DMS53 treated with DMSO at 0.1 percent for 48 hours (cell line): ENCODE measurements around the gene ASAP3.

Source experiments
- DNase-seq: peaks from one replicate; lab custom pipeline; 2025; ENCODE audit not compliant: unreplicated experiment; lab: John Stamatoyannopoulos, UW

Gene ASAP3

DNA sequence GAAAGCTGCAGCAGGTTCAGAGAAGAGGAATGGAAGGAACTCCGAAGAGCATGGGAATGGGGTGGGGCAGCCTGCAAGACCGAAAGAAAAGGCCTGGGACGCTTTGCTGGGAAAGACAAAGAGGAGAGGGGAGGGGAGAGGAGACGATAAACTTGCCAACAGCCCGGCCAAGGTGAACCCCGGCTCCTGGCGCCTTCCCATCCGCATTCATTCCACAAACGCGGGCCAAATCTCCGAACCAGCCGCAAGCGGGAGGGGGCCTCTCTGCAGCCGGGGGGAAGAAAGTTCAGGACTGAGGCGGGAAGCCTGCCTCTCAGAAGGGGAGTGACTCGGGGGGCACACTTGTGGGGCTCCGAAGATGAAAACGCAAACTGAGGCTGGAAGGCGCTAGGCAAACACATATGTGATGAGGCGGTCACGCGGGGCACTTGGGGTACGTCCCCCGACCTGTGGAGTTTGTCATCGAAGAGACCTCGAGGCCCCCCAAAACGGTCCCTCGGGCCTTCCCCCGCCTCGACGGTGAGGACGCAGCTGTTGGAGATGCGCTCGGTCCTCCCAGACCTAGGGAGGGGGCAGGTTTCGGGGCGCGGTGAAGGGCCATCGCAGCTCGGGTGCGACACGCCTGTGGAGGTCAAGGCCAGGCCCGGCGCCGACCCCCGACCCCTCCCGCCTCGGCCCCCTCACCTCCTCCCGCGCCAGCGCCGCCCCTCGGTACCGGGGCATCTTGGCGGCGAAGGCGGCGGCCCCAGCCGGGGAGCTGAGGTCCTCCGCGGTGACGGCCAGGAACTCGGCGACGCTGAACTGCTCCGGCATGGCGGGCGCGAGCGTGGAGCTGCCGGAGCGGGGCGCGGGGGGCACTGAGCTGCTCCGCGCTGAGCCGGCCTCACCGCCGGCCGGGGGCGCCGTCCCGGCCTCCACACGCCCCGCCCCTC is at the start of gene ASAP3:
Gene ASAP3, minus strand, starts transcription at position 859 of the 932 bp plus-strand sequence. Its CDS starts 46 bp downstream, at position 813.
- DNase-seq: no peak

DNA sequence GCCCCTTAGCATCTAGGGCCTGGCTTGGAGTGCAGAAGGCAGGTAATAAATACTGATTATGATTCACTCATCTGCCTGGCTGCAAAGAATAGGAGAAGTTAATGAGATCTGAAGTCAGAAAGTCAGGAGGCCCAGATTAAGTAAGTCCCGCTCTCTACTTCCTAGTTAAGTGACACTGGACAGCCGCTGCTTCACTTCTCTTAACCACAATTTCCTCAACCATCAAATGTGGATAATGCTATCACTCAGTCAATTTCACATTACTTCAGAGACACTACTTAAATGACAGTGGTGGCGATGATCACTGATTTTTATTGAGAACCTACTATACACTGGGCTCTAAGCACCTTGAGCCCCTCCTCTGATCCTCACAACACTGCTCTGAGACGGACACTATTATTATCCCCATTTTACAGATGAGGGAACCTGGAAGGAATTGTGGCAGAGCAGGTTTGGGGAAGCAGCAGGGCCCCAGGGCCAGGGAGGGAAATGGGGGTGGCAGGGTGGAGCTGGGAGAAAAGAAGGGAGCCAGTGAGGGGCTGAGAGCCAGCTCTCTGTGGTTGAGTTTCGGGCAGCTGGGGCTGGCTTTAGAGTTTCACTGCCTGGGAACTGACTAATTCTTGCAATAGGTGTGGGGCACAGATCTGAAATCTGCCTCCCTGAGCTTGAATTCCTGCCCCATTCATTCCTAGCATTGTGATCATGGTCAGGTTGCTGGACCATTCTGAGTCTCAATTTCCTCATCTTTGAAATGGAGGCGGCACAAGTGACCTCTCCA is 49.5 kb upstream of the ASAP3 start:
- no peak for DNase-seq

DNA sequence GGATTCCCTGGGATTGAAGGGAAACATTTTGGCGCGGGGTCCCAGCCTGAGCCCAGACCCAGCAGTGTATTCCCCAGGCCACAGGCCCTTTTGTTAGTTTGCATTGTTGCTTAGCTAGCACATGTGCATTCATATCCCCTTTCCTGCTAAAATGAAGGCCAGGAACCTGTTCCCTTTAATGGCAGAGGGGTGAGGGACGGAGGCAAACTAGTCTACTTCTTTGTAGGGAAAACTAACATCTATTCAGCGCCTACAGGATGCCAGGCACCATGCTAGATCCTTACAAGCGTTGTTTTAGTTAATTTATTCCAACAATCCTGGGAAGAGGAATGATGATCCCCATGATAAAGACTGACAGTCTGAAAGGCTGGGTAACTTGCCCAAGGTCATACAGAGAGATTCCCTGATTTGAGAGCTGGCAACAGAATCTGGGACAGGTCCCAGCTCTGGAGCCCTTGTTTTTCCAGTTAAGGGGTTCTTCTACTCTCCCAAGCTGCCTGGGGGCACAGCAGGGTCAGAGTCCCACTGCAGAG is 47.6 kb upstream of the ASAP3 start:
- DNase-seq: no peak

DNA sequence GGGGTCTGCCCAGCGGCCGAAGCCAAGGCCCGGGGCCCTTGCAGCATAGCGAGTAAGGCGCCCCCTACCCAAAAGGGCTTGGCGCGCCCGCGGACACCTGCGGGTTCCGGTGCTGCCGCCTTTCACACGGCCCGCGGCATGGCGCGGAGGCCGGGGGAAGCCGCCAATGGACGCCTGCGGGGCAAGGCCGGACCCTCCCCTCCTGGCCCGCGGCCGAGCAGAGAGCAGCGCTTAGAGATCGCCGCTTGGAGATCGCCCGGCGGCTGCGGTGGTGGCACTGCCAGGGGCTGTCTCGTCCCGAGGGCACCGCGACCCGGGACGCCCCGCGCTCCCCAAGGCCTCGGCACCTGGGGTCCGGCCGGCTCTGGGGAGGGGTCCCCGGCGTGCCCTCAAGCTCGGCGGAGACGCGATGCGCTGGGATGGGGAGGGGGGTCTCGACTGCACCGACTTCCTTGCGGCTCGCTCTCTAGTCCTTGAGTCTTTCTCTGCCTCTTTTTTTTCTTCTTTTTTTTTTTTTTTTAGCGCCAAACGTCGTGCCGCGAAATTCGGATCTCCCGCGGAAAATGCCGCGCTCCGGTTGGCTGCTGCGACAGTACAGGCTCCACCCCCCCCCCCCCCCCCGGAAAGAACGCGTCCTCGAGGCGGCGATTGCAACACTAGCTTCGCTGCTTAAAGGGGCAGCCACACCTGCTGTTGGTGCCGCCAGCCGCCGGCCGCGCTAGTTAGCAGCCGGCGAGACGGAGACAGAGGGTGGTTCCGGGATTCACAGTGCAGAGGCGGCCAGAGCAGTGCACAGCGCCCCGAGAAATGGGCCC is 47.0 kb upstream of the ASAP3 start, which contains the start of gene E2F2:
Gene E2F2, minus strand, starts transcription at position 487 of the 815 bp plus-strand sequence. Its CDS starts 440 bp downstream, at position 47.
- peak; percentile 84 for DNase-seq

GRCh38 chr1:23530087-23530746 is 46.2 kb upstream of the ASAP3 start:
- no peak for DNase-seq

DNA sequence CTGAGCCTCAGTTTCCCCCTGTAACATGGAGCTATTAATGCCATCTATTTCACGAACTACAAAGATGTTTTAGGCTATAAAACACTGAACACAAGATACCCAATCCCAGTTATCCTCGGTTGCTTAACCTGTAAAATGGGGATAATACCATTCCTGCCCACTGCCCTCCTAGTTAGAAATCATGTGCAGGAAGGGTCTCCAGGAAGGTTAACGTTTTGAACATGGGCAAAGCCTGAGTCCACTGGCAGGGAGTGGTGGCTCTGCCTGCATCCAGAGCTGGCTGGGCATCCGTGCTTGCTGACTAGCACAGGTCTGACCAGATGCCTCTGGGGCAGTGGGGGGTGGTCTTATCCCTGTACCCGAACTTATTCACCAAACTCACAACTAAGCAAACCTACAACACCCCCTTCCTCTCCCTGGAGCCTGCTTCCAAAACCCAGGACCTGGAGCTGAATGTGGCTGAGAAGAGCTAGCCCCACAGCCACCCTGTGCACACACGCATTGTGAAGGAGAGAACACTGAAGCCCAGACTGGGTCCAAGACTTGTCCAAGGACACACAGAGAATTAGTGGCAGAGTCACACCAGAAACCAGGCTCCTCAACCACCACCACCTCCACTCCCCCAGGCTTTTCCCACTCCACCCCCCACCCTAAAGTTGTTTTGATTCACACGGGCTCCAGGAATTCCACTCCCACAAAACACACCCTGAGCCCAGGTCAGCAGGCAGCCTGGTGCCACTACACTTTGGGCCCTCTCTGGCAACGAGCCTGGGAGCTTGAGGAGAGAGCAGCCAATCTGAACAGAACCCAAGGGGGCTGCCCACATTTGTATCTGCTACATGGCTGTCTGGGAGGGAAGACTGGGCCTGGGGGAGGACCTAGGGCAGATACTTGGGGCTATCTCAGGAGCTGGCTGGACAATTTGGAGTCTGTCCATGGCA is 45.4 kb upstream of the ASAP3 start:
- no peak for DNase-seq

DNA sequence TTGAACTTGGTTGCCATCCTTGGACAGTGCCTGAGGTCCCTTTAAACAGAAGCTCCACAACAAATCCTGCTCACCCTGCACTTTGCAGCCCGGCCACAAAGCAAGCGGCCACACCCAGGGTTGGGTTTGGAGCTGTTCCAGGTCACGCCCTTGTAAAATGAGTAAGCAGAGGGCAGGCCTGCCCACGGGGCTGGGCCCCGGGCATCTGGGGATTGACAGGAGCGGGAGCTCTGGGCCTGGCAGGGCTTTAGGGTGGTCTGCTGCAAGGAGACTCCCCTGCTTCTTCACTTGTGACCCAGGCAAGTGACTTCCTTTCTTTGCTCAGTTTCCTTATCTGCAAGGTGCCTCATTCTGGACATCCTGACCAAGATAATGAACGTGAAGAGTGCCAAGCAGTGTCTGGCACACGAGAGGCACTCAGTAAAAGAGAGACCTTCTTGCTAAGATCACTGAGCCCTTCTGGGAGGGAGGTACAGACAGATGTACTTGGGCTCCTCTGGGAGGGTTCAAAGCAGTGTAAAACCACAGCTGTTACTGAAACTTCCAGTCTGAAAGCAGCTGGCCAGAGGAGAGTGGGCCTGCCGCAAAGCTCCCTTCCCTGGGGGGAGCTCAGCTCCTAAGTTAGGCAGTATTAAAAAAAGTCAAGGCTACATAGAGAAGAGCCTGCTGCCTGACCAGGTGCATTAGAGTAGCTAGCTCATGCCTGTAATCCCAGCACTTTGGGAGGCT is 44.4 kb upstream of the ASAP3 start:
- no peak for DNase-seq

- no peak for DNase-seq
Measured at GRCh38 chr1:23527900-23528249, 43.9 kb upstream of the ASAP3 start.

DNA sequence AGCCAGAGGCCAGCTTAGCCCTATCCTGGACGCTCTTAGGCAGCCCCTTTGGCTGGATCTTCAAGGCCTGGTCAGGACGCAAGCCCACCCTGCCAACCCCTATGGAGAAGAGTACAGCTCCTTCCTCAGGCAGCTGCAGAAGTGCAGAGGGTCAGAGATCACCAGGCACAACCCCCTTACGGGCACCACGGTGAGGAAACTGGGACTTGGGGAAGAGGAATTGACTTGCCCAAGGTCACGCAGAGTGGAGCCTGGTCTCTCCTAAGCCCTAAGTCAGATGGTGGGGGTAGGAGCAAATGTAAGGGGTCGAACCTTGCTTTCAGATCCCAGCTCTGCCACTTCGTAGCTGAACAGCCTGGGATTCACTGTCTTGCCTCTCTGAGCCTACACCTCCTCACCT is 43.4 kb upstream of the ASAP3 start:
- no peak for DNase-seq

- DNase-seq: no peak
Measured at GRCh38 chr1:23526329-23527041, 42.5 kb upstream of the ASAP3 start.

DNA sequence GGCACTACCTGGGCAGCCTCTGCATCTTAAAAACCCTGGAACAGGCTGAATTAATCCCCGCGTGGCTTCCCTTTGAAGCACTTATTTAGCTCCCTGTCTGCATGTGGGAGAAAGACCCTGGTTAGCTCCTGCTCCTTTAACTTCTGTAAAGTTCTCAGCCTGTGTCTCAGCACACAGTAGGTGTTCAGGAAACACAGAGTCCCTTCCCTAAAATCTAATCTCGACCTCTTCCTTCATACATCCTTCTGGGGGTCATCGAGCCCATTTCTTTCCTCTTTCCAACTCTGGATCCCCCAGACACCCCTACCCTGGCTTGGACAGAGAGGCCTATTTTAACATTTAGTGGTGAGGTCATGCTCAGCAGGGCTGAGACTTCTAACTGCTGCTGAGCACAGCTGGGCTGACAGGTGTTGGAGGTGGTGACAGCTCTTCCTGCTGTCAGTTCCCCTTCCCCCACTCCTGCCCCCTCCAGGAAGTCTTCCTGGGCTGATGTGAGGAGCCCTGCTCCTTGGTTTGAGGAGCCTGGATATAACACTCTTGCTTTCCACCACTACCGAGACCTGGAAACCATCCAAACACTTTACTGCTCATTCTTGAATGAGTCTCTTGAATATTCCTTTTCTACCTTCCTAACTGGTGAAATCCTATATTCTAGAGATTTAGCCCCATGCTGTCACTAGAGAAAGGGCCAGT is 41.7 kb upstream of the ASAP3 start:
- no peak for DNase-seq

- no peak for DNase-seq
Measured at GRCh38 chr1:23524716-23525401, 40.9 kb upstream of the ASAP3 start.

DNA sequence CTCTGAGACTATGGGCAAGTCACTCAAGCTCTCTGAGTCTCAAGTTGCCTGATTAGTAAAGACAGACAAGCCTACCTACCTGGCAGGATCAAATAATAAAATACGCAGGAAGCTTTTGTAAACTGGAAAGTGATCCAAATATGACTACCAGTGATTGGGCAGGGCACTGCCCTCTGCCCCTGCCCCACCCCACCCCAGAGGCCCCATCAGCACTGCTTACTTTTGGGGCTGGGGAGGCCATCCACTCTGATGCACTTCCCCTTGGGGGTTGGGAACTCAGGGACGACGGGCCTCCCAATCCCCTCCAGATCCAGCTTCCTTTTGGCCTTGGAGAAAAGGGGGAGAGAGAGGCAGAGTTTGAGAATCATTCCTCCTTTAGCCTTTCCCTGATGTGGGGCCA is 40.2 kb upstream of the ASAP3 start:
- DNase-seq: no peak

GRCh38 chr1:23522244-23522982 is 38.4 kb upstream of the ASAP3 start:
- no peak for DNase-seq

GRCh38 chr1:23521588-23521987 is 37.6 kb upstream of the ASAP3 start:
- no peak for DNase-seq

GRCh38 chr1:23517581-23517980 is 33.6 kb upstream of the ASAP3 start:
- DNase-seq: no peak
